Small intestine (tissue), 7 donors: Measurements from ENCODE around the gene ZBTB42. TPM values are rescaled to one million over a fixed set of nuclear protein-coding genes. Genes with fewer than 3 reads are reported as not detected.

ENCODE experiments used
- DNase-seq, 2 donors: peaks; one replicate each; pipeline versions ENCODE4 v3.0.0 to v3.0.0-alpha.2; 2013
- FAIRE-seq: peaks from 2 replicates; lab custom pipeline; 2012; peaks lifted over from hg19 to GRCh38; lab: Jason Lieb, UNC
- H3K27ac ChIP-seq, 3 donors: one replicate each; pipeline ENCODE4 v1.5.1; 2013; ENCODE audit warnings: low read length in 2 of 3, mild to moderate bottlenecking in 2 of 3, control low read depth in 1 of 3, inconsistent platforms in 1 of 3, low read depth in 1 of 3, moderate library complexity in 1 of 3
- H3K27me3 ChIP-seq, 3 donors: one replicate each; pipeline ENCODE4 v1.6.1; 2013; ENCODE audit warnings: low read length in 3 of 3, inconsistent platforms in 1 of 3; ENCODE audit not compliant: control insufficient read depth in 3 of 3, insufficient read depth in 3 of 3
- H3K36me3 ChIP-seq, 3 donors: one replicate each; pipeline ENCODE4 v1.6.1; 2013; ENCODE audit warnings: low read length in 3 of 3, inconsistent platforms in 1 of 3, low read depth in 1 of 3, mild to moderate bottlenecking in 1 of 3, moderate library complexity in 1 of 3; ENCODE audit not compliant: control insufficient read depth in 3 of 3, insufficient read depth in 2 of 3
- H3K4me1 ChIP-seq, 3 donors: one replicate each; pipeline ENCODE4 v1.6.1; 2013; ENCODE audit warnings: low read length in 2 of 3, inconsistent platforms in 1 of 3, low read depth in 1 of 3, mild to moderate bottlenecking in 1 of 3, moderate library complexity in 1 of 3; ENCODE audit not compliant: control insufficient read depth in 3 of 3, insufficient read depth in 2 of 3
- H3K4me3 ChIP-seq, 3 donors: one replicate each; pipeline ENCODE4 v1.5.1; 2013; ENCODE audit warnings: low read length in 3 of 3, control low read depth in 1 of 3, inconsistent platforms in 1 of 3, low read depth in 1 of 3, mild to moderate bottlenecking in 1 of 3, moderate library complexity in 1 of 3
- H3K9me3 ChIP-seq, 2 donors: one replicate each; pipeline ENCODE4 v1.6.1; 2013; ENCODE audit warnings: low read depth in 1 of 2, low read length in 1 of 2; ENCODE audit not compliant: control insufficient read depth in 2 of 2, insufficient read depth in 1 of 2
- WGBS, 3 donors: extraction: QIAGEN DNeasy Blood & Tissue Kit; methylation state at CpG; one replicate each; pipeline ENCODE4 v1.1.7; 2013; 5-methylcytosine and 5-hydroxymethylcytosine counted together
- polyA plus RNA-seq, 4 donors: library from polyadenylated mRNA; stranded (reverse) in 3 of 4; unstranded in 1 of 4; fragments of 200-250 nt in 3 of 4; fragments of 120-200 nt in 1 of 4; gene quantifications; one replicate each; pipeline versions ENCODE4 v1.2.1 to v1.2.3, GENCODE V29; 2013
- donor health status: healthy with polysubstance abuse.
- donor health status: control.
- donor health status: control.
- donor health status: Bipolar disorder and iron deficiency.
- donor health status: healthy.

ZBTB42 gene
- polyA plus RNA-seq, 4 donors: 2.7 to 6.6 (median 5.4) TPM

GRCh38 chr14:104816616-104816884 lies 15.6 kb downstream of the ZBTB42 start:
- Histone ChIP-seq H3K27ac (peak overlapping the region; percentile 87 to 97 (median 95)), H3K4me1 (peaks cover 0 to 16% (median 0%) of the 10 kb centered on the region in 3 donors), H3K27me3 (no peaks in the 10 kb centered on the region), H3K4me3 (peak overlapping the region; percentile 52 to 88 (median 79)), H3K36me3 (peaks cover 0 to 2% (median 0%) of the 10 kb centered on the region in 3 donors), H3K9me3 (peaks cover 0 to 7% of the 10 kb centered on the region in 2 donors)
- FAIRE-seq (no peak), DNase-seq (no peak)
- 2 to 4% (median 4%) methylated on average over 7 to 8 of the region's 8 CpGs for WGBS, 3 donors

DNA sequence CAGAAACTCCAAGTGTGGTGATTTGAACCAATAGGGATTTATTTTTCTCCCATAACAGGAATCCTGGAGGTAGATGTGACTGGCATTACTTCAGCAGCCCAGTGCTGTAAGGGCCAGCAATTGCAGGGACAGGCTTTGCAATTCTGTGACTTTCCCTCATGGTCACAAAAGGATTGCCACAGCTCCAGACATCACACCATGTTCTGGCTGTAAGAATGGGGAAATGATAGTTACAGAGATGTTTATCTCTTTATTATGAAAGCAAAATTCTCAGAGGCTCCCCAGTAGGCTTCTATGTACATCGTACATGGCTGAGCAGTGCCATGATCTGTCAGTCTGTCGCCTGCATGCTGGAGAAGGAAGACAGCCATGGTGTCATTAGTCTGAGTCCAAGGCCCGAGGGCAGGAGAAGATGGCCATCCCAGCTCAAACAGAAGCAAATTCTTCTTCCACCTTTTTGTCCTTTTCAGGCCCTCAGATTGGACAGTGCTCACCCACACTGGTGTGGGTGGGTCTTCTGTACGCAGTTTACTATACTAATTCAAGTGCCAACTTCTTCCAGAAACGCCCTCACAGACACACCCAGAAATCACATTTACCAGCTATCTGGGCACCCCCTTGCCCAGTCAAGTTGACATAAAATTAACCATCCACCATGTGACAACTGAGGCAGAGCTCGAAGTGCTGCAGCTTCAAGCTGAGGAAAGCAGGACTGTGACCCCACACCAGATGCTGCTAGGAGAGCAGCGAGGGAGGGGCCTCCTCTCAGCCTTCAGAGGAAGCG lies 17.2 kb downstream of the ZBTB42 start:
- H3K36me3 ChIP-seq: peaks cover 0 to 2% (median 0%) of the 10 kb centered on the region in 3 donors
- 92 to 94% (median 93%) methylated on average over 8 of the region's 8 CpGs for WGBS, 3 donors

DNA sequence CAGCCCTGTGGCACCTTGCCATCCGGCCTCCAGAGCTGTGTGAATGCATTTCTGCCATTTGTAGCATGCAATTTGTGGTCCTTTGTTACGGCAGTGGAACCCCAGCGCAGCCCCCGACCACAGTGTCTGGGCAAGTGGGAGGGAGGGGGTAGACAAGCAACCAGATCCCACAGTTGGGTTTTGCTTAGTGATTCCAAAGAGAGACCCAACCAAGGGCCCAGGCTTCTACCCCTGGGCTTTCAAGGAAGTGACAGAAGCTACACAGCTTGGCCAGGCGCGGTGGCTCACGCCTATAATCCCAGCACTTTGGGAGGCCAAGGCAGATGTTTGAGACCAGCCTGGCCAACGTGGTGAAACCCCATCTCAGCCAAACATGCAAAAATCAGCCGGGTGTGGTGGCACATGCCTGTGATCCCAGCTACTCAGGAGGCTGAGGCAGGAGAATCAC lies 17.8 kb downstream of the ZBTB42 start:
- Histone ChIP-seq H3K4me3 (no peak overlapping the region), H3K27ac (no peak overlapping the region), H3K4me1 (peaks cover 0 to 16% (median 0%) of the 10 kb centered on the region in 3 donors), H3K27me3 (no peaks in the 10 kb centered on the region), H3K9me3 (peaks cover 0 to 7% of the 10 kb centered on the region in 2 donors), H3K36me3 (no peaks in the 10 kb centered on the region)
- no peak for DNase-seq
- FAIRE-seq: no peak
- 79 to 88% (median 82%) methylated on average over 9 of the region's 9 CpGs for WGBS, 3 donors

More for the DNA sequence above, 17.2 kb downstream of the ZBTB42 start:
- Histone ChIP-seq H3K4me3 (no peak overlapping the region), H3K9me3 (peaks cover 0 to 7% of the 10 kb centered on the region in 2 donors), H3K4me1 (peaks cover 0 to 16% (median 0%) of the 10 kb centered on the region in 3 donors), H3K27me3 (no peaks in the 10 kb centered on the region), H3K27ac (no peak overlapping the region)
- DNase-seq (no peak), FAIRE-seq (no peak)

- H3K4me1 ChIP-seq: peaks cover 0 to 15% (median 0%) of the 10 kb centered on the region in 3 donors
- DNase-seq: no peak
- H3K9me3 ChIP-seq: peaks cover 0 to 7% of the 10 kb centered on the region in 2 donors
Observed at GRCh38 chr14:104819361-104819781, 18.5 kb downstream of the ZBTB42 start.

DNA sequence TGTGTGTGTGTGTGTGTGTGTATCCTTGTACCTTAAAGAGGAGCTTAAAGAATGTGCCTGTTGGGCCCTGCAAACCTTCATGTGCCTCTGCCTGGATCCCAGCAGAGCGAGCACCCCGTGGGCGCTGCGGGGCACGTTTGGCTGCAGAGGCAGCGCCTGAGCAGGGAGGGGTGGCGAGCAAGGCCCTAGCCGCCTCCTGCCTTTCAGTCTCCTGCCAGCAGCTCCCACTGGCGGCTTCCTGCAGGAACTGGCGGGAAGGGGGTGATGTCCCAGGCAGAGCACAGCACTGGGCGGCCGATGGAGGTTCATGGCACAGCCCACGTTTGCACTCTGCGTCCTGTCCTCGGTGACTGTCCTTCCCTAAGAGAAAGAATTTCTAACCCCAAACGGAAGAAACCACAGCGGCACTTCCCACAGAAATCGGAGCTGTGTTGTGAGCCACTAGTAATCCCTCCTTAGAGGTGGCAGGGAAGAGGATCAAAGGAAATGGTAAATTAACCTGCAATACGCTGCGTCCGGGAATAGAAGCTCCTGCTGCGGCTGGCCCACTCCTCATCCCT lies 19.8 kb downstream of the ZBTB42 start:
- FAIRE-seq (no peak), DNase-seq (peak; percentile 63 to 75)
- 23 to 34% (median 29%) methylated on average over 14 to 22 of the region's 22 CpGs for WGBS, 3 donors

More at GRCh38 chr14:104819361-104819781, 18.5 kb downstream of the ZBTB42 start:
- no peak overlapping the region for H3K27ac ChIP-seq
- WGBS, 3 donors: 79 to 89% (median 87%) methylated on average over 12 of the region's 12 CpGs
- no peak overlapping the region for H3K4me3 ChIP-seq
- H3K27me3 ChIP-seq: no peaks in the 10 kb centered on the region
- no peaks in the 10 kb centered on the region for H3K36me3 ChIP-seq
- FAIRE-seq: no peak

DNA sequence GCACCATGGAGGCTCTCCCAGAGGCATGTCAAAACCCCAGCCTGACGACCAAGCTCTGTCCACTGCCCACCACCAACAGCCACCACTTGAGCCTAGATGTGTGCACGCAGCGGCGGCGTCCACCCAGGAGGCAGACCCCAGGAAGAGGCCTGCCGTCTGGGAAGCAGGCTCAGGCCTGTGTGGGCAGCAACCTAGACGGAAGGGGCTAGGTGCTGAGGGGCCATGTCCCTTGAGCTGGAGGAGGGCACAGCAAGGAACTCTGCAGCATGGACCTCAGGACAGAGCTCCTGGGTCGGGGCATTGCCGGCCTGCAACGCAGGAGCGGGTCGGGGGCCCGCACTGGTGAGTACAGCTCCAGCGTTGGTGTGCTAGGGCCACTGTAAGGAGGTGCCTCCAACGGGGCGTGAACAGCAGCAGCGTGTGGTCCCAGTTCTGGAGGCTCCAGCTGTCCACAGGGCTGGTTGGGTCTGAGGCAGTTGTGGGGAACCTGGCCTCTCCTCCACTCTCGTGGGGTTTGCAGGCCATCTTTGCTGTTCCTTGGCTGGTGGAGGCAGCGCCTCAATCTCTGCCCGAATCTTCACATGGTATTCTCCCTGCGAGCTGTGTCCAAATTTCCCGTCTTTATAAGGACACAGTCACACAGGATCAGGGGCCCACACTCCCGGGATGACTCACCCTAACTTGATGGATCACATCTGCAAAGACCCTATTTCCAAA lies 20.5 kb downstream of the ZBTB42 start:
- FAIRE-seq (no peak), DNase-seq (no peak)
- Histone ChIP-seq H3K27me3 (peaks cover 0 to 16% (median 0%) of the 10 kb centered on the region in 3 donors), H3K9me3 (peaks cover 0 to 15% of the 10 kb centered on the region in 2 donors), H3K36me3 (no peaks in the 10 kb centered on the region), H3K4me3 (no peak overlapping the region), H3K4me1 (peaks cover 0 to 16% (median 0%) of the 10 kb centered on the region in 3 donors), H3K27ac (peak overlapping the region in 1 of 3 donors; percentile 21)
- WGBS, 3 donors: 82 to 84% (median 83%) methylated on average over 23 of the region's 23 CpGs

More for the DNA sequence above, 19.8 kb downstream of the ZBTB42 start:
- H3K4me3 ChIP-seq: no peak overlapping the region
- H3K27me3 ChIP-seq: peaks cover 0 to 11% (median 0%) of the 10 kb centered on the region in 3 donors
- no peak overlapping the region for H3K27ac ChIP-seq
- H3K4me1 ChIP-seq: peaks cover 0 to 11% (median 0%) of the 10 kb centered on the region in 3 donors
- H3K36me3 ChIP-seq: no peaks in the 10 kb centered on the region
- peaks cover 0 to 15% of the 10 kb centered on the region in 2 donors for H3K9me3 ChIP-seq

GRCh38 chr14:104821971-104822608 lies 21.2 kb downstream of the ZBTB42 start:
- DNase-seq (no peak), FAIRE-seq (no peak)
- Histone ChIP-seq H3K4me3 (no peak overlapping the region), H3K9me3 (peaks cover 0 to 15% of the 10 kb centered on the region in 2 donors), H3K27ac (no peak overlapping the region), H3K4me1 (peaks cover 0 to 13% (median 0%) of the 10 kb centered on the region in 3 donors), H3K36me3 (no peaks in the 10 kb centered on the region), H3K27me3 (peaks cover 0 to 16% (median 0%) of the 10 kb centered on the region in 3 donors)
- 87 to 89% (median 88%) methylated on average over 27 of the region's 27 CpGs for WGBS, 3 donors
